BE2C (cell line): ENCODE measurements around the gene MAP1LC3B2.

Experiments used
- DNase-seq: peaks from one replicate; pipeline ENCODE4 v3.0.0-alpha.2; 2020
- H3K27me3 ChIP-seq: fragments of 250-450 bp; sonication (Bioruptor Pico); 2 replicates; pipeline ENCODE4 v1.5.1; 2020; ENCODE audit warnings: mild to moderate bottlenecking
- H3K36me3 ChIP-seq: fragments of 250-450 bp; sonication (Bioruptor Pico); 2 replicates; pipeline ENCODE4 v1.5.1; 2020; ENCODE audit warnings: mild to moderate bottlenecking
- H3K4me1 ChIP-seq: fragments of 250-450 bp; sonication (Bioruptor Pico); 2 replicates; pipeline ENCODE4 v1.5.1; 2020
- H3K4me3 ChIP-seq: 2 replicates; pipeline ENCODE4 v1.5.1; 2011; ENCODE audit warnings: low read depth, low read length
- H3K9me3 ChIP-seq: fragments of 250-450 bp; sonication (Bioruptor Pico); 2 replicates; pipeline ENCODE4 v1.5.1; 2020
- TF ChIP-seq, protein P1 (sequence below): IDR thresholded peaks from 2 replicates; pipeline ENCODE4 v1.5.1; 2012; ENCODE audit warnings: mild to moderate bottlenecking, low read depth, low read length

MAP1LC3B2 gene

GRCh38 chr12:116544656-116545055, 14.5 kb upstream of the MAP1LC3B2 start:
- no peak overlapping the region for H3K4me3 ChIP-seq

GRCh38 chr12:116545144-116545543, 14.0 kb upstream of the MAP1LC3B2 start:
- no peak for DNase-seq
- Histone ChIP-seq H3K27me3 (no peaks in the 10 kb centered on the region), H3K4me1 (peaks cover 12% of the 10 kb centered on the region), H3K4me3 (no peak overlapping the region), H3K36me3 (no peaks in the 10 kb centered on the region), H3K9me3 (no peaks in the 10 kb centered on the region)
- TF ChIP-seq, protein P1, sequence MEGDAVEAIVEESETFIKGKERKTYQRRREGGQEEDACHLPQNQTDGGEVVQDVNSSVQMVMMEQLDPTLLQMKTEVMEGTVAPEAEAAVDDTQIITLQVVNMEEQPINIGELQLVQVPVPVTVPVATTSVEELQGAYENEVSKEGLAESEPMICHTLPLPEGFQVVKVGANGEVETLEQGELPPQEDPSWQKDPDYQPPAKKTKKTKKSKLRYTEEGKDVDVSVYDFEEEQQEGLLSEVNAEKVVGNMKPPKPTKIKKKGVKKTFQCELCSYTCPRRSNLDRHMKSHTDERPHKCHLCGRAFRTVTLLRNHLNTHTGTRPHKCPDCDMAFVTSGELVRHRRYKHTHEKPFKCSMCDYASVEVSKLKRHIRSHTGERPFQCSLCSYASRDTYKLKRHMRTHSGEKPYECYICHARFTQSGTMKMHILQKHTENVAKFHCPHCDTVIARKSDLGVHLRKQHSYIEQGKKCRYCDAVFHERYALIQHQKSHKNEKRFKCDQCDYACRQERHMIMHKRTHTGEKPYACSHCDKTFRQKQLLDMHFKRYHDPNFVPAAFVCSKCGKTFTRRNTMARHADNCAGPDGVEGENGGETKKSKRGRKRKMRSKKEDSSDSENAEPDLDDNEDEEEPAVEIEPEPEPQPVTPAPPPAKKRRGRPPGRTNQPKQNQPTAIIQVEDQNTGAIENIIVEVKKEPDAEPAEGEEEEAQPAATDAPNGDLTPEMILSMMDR = no peak

More at GRCh38 chr12:116544656-116545055, 14.5 kb upstream of the MAP1LC3B2 start:
- peaks cover 11% of the 10 kb centered on the region for H3K4me1 ChIP-seq
- DNase-seq = no peak
- no peaks in the 10 kb centered on the region for H3K36me3 ChIP-seq
- H3K9me3 ChIP-seq = no peaks in the 10 kb centered on the region
- no peaks in the 10 kb centered on the region for H3K27me3 ChIP-seq
- TF ChIP-seq, protein P1 = no peak

GRCh38 chr12:116545936-116546335, 13.2 kb upstream of the MAP1LC3B2 start:
- Histone ChIP-seq H3K27me3 (no peaks in the 10 kb centered on the region), H3K36me3 (no peaks in the 10 kb centered on the region), H3K4me3 (no peak overlapping the region), H3K9me3 (no peaks in the 10 kb centered on the region), H3K4me1 (peaks cover 8% of the 10 kb centered on the region; the same call in 1 of the 2 replicates)
- DNase-seq = no peak
- TF ChIP-seq, protein P1 = no peak

- no peaks in the 10 kb centered on the region for H3K27me3 ChIP-seq
- H3K9me3 ChIP-seq = no peaks in the 10 kb centered on the region
- TF ChIP-seq, protein P1 = no peak
- H3K4me3 ChIP-seq = no peak overlapping the region
- H3K4me1 ChIP-seq = peaks cover 3% of the 10 kb centered on the region; the same call in 1 of the 2 replicates
- no peaks in the 10 kb centered on the region for H3K36me3 ChIP-seq
- DNase-seq = no peak
Observed at GRCh38 chr12:116547955-116548501, 11.2 kb upstream of the MAP1LC3B2 start.

DNA sequence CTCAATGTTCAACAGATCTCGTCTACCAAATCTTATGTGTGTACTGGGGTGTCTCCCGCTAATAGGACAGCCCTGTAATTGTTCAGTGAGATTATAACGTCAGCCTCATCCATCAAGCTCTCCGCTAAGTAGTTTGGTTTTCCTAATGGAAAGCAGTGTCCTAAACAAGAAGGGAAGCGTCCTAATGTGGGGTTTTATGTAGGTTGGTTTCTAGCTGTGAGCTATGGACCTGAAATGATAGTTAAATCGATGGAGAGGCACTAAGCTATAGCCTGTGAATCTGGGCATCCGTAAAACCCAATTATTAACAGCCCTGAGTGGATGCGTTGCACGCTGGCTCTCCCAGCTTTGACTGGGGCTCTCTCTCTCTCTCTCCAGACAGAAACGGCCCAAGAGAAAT, 9.2 kb upstream of the MAP1LC3B2 start:
- Histone ChIP-seq H3K9me3 (no peaks in the 10 kb centered on the region), H3K4me1 (peaks cover 3% of the 10 kb centered on the region; the same call in 1 of the 2 replicates), H3K27me3 (no peaks in the 10 kb centered on the region), H3K4me3 (no peak overlapping the region), H3K36me3 (no peaks in the 10 kb centered on the region)
- DNase-seq = no peak
- TF ChIP-seq, protein P1 = no peak

DNA sequence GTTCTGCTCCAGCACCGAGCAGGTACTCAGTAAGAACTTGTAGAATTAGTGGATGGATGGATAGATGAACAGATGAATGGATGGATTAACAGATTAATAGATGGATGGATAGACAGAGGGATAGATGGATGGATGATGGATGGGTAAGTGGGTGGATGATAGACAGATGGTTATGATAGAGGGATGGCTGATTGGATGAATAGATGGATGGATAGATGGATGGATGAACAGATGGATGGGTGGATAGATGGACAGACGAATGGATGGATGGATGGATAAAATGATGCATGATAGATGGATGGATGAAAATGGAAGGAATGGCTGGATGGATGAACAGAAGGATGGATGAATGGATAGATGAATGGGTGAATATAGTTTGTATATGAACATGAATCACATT, 8.0 kb upstream of the MAP1LC3B2 start:
- Histone ChIP-seq H3K9me3 (no peaks in the 10 kb centered on the region), H3K36me3 (no peaks in the 10 kb centered on the region), H3K27me3 (no peaks in the 10 kb centered on the region), H3K4me1 (peaks cover 3% of the 10 kb centered on the region; the same call in 1 of the 2 replicates), H3K4me3 (no peak overlapping the region)
- DNase-seq = no peak
- TF ChIP-seq, protein P1 = no peak
